Smooth muscle cell (in vitro differentiated cells): ENCODE results near the gene IL12RB2. TPM values are rescaled to one million over a fixed set of nuclear protein-coding genes. Genes with fewer than 3 reads are reported as not detected.

Experiments
- DNase-seq: peaks from one replicate; lab custom pipeline; 2025; ENCODE audit not compliant: unreplicated experiment; lab: John Stamatoyannopoulos, UW
- H2AFZ ChIP-seq: fragments of 200-600 bp; sonication (generic); 2 replicates; pipeline ENCODE4 v1.6.0; 2016; ENCODE audit warnings: antibody characterized with exemption, low read depth, mild to moderate bottlenecking
- H3F3A ChIP-seq: fragments of 200-600 bp; sonication (generic); 2 replicates; pipeline ENCODE4 v1.6.0; 2017; ENCODE audit warnings: antibody characterized with exemption, low read depth
- H3K27ac ChIP-seq: fragments of 200-600 bp; sonication (generic); 2 replicates; pipeline ENCODE4 v1.5.1; 2016; ENCODE audit warnings: low read depth, mild to moderate bottlenecking
- H3K27me3 ChIP-seq: fragments of 200-600 bp; sonication (generic); 2 replicates; pipeline ENCODE4 v1.6.1; 2016; ENCODE audit warnings: low read depth, mild to moderate bottlenecking
- H3K36me3 ChIP-seq: fragments of 200-600 bp; sonication (generic); 2 replicates; pipeline ENCODE4 v1.5.1; 2016; ENCODE audit warnings: low read depth
- H3K4me1 ChIP-seq: fragments of 200-600 bp; sonication (generic); 2 replicates; pipeline ENCODE4 v1.5.1; 2016; ENCODE audit warnings: low read depth
- H3K4me2 ChIP-seq: fragments of 200-600 bp; sonication (generic); 2 replicates; pipeline ENCODE4 v1.6.0; 2016; ENCODE audit warnings: mild to moderate bottlenecking
- H3K4me3 ChIP-seq: fragments of 200-600 bp; sonication (generic); 2 replicates; pipeline ENCODE4 v1.5.1; 2016; ENCODE audit warnings: mild to moderate bottlenecking
- H3K79me2 ChIP-seq: fragments of 200-600 bp; sonication (generic); 2 replicates; pipeline ENCODE4 v1.6.0; 2016; ENCODE audit warnings: low read depth, mild to moderate bottlenecking
- H3K9ac ChIP-seq: fragments of 200-600 bp; sonication (generic); 2 replicates; pipeline ENCODE4 v1.6.0; 2016; ENCODE audit warnings: low read depth
- H3K9me3 ChIP-seq: fragments of 200-600 bp; sonication (generic); replicated peaks from 2 replicates; pipeline ENCODE4 v1.5.1; 2016; ENCODE audit warnings: low read depth
- H4K20me1 ChIP-seq: fragments of 200-600 bp; sonication (generic); 2 replicates; pipeline ENCODE4 v1.6.0; 2016; ENCODE audit warnings: low read depth
- CTCF ChIP-seq: fragments of 200-600 bp; sonication (generic); IDR thresholded peaks from 2 replicates; pipeline ENCODE4 v1.5.1; 2017; ENCODE audit warnings: borderline replicate concordance, mild to moderate bottlenecking, antibody characterized with exemption; ENCODE audit not compliant: insufficient read depth, poor library complexity, severe bottlenecking
- WGBS: methylation state at CpG from one replicate; pipeline ENCODE4 v1.1.7; 2016; ENCODE audit warnings: low lambda C conversion rate; 5-methylcytosine and 5-hydroxymethylcytosine counted together
- polyA plus RNA-seq: library from polyadenylated mRNA; unstranded; fragments of >200 nt; fragmentation: Nextera tagmentation; extraction: Ambion mirVana; gene quantifications from 2 replicates; pipeline ENCODE4 v1.2.1, GENCODE V29; 2016
- total RNA-seq: library from RNA; depleted of rRNA; stranded (reverse); fragments of >200 nt; gene quantifications from 2 replicates; pipeline ENCODE4 v1.2.3, GENCODE V29; 2014

IL12RB2 gene
- total and polyA plus RNA-seq, 2 experiments from 2014 or later, result not detected

DNA sequence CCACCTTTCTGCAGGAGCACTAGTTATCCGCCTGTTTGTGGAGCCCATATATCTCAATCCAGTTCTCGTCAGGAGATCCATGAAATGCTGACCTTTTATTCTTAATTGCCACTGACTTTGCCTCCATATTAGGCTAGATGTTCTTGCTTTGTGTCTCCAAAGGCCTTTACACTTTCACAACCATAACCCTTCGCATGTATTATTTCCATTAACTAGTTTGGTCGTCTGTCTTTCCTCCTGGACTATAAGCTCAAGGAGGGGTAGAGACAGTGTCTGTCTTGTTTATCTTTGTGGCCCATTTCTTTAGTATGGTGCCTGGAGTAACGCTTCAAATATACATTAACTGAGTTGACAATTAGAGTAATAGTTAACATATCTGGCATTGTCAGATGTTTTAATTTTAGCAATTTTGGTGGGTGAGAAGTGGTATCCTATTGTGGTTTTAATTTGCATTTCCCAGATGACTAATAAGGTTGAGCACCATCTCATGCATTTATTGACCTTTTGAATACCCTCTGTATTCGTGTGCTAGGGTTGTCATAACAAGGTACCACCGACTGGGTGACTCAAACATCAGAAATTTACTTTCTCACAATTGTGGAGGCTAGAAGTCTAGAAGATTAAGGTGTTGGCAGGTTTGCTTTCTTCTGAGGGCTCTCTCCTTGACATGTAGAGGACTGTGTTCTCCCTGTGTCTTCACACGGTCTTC, 21.7 kb upstream of the IL12RB2 start:
- no peak for TF ChIP-seq CTCF
- H3F3A ChIP-seq, result no peaks in the 10 kb centered on the region
- H3K36me3 ChIP-seq, result no peaks in the 10 kb centered on the region
- no peak overlapping the region for H3K4me3 ChIP-seq
- no peaks in the 10 kb centered on the region for H4K20me1 ChIP-seq
- 88% methylated on average over 8 of the region's 8 CpGs for WGBS
- H3K27me3 ChIP-seq, result no peaks in the 10 kb centered on the region
- no peaks in the 10 kb centered on the region for H3K79me2 ChIP-seq
- H2AFZ ChIP-seq, result no peak overlapping the region
- no peak overlapping the region for H3K9ac ChIP-seq
- no peak overlapping the region for H3K4me2 ChIP-seq
- H3K9me3 ChIP-seq, result no peaks in the 10 kb centered on the region
- no peaks in the 10 kb centered on the region for H3K4me1 ChIP-seq
- H3K27ac ChIP-seq, result no peak overlapping the region
- no peak for DNase-seq

DNA sequence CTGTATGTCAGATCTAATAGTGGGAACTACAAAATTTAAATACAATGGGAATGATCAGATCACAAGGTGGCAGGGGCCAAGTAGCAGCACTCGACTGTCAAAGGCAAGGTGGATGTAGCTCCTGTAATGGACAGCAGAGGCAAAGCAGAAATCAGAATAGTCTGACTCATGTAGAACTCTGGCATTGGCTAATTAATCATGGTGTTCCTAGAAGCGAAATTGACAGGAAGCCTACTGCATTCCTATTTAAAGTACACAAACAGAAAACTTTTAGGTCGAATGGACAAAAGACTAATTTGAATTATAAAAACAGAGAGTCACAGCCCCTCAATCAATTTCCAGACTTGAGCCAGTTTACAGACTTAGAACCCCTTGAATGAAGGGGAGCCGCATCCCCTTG, 17.4 kb upstream of the IL12RB2 start:
- no peak overlapping the region for H2AFZ ChIP-seq
- no peak overlapping the region for H3K4me3 ChIP-seq
- H3K9me3 ChIP-seq, result no peaks in the 10 kb centered on the region
- no peaks in the 10 kb centered on the region for H3F3A ChIP-seq
- peaks cover 12% of the 10 kb centered on the region for H3K27me3 ChIP-seq
- H3K36me3 ChIP-seq, result no peaks in the 10 kb centered on the region
- no peak overlapping the region for H3K4me2 ChIP-seq
- no peak overlapping the region for H3K27ac ChIP-seq
- H3K4me1 ChIP-seq, result no peaks in the 10 kb centered on the region
- no peak for TF ChIP-seq CTCF
- H3K79me2 ChIP-seq, result no peaks in the 10 kb centered on the region
- H3K9ac ChIP-seq, result no peak overlapping the region
- 75% methylated on average over 4 of the region's 4 CpGs for WGBS
- no peak for DNase-seq
- no peaks in the 10 kb centered on the region for H4K20me1 ChIP-seq

GRCh38 chr1:67294836-67295617, 12.6 kb upstream of the IL12RB2 start:
- Histone ChIP-seq H3K27ac (no peak overlapping the region), H3K9ac (no peak overlapping the region), H4K20me1 (no peaks in the 10 kb centered on the region), H3K27me3 (peaks cover 13% of the 10 kb centered on the region), H2AFZ (no peak overlapping the region), H3K9me3 (no peaks in the 10 kb centered on the region), H3K36me3 (no peaks in the 10 kb centered on the region), H3K79me2 (no peaks in the 10 kb centered on the region), H3K4me1 (no peaks in the 10 kb centered on the region), H3K4me2 (no peak overlapping the region), H3K4me3 (no peak overlapping the region), H3F3A (no peaks in the 10 kb centered on the region)
- DNase-seq, result no peak
- no peak for TF ChIP-seq CTCF
- WGBS, result 90% methylated on average over 9 of the region's 9 CpGs

DNA sequence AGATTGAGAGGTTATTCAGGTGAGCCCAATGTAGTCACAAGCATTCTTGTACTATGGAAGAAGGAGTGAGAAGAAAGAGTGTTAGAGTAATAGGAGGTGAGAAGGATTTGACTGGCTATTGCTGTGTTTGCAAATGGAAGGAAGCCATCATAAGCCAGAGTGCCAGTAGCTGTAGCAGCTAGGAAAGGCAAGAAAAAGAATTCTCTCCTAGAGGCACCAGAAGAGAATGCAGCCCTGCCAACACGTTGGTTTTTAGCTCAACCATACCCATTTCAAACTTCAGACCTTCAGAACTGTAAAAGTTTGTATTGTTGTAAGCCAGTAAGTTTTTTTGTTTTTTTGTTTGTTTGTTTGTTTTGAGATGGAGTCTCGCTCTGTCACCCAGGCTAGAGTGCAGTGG, 8.9 kb upstream of the IL12RB2 start:
- H3F3A ChIP-seq, result no peaks in the 10 kb centered on the region
- DNase-seq, result no peak
- no peaks in the 10 kb centered on the region for H3K9me3 ChIP-seq
- no peak overlapping the region for H2AFZ ChIP-seq
- no peaks in the 10 kb centered on the region for H4K20me1 ChIP-seq
- no peaks in the 10 kb centered on the region for H3K4me1 ChIP-seq
- H3K9ac ChIP-seq, result no peak overlapping the region
- no peak overlapping the region for H3K27ac ChIP-seq
- WGBS, result 59% methylated on average over 2 of the region's 2 CpGs
- TF ChIP-seq CTCF, result no peak
- H3K79me2 ChIP-seq, result no peaks in the 10 kb centered on the region
- no peak overlapping the region for H3K4me3 ChIP-seq
- peaks cover 19% of the 10 kb centered on the region for H3K27me3 ChIP-seq
- no peaks in the 10 kb centered on the region for H3K36me3 ChIP-seq
- no peak overlapping the region for H3K4me2 ChIP-seq
